HEK293 (cell line): Measurements from ENCODE around the gene B3GNT3.
"Not testable (repeated sequence)": the region's sequence is repeated elsewhere in the genome, so short reads cannot be mapped to it uniquely, and the experiment has no call there.

Experiments
- CTCF ChIA-PET: fragments of 350-600 bp; formaldehyde crosslinking; extraction: SDS; loops from one replicate; lab custom pipeline; 2021; ENCODE audit warnings: antibody characterized with exemption; lab: Yijun Ruan, JAX
- POLR2A ChIA-PET: fragments of 300-600 bp; formaldehyde crosslinking; extraction: SDS; loops from one replicate; lab custom pipeline; 2020; ENCODE audit warnings: antibody characterized with exemption, inconsistent platforms; lab: Yijun Ruan, JAX
- H3K27ac ChIP-seq: fragments of 200-500 bp; sonication (Bioruptor generic); 2 replicates; pipeline ENCODE4 v1.5.1; 2014; ENCODE audit warnings: low read depth, low read length, control low read depth, inconsistent platforms; ENCODE audit errors: extremely low read depth
- H3K36me3 ChIP-seq, 2 experiments: fragments of 200-500 bp in 1 of 2; sonication (Bioruptor generic) in 1 of 2; 1 replicate in 1 of 2; 2 replicates in 1 of 2; pipeline ENCODE4 v1.5.1; 2014 to 2017; ENCODE audit warnings: inconsistent platforms in 2 of 2, low read length in 2 of 2; ENCODE audit not compliant: control insufficient read depth in 2 of 2, insufficient read depth in 1 of 2
- H3K4me1 ChIP-seq: fragments of 200-500 bp; sonication (Bioruptor generic); 2 replicates; pipeline ENCODE4 v1.5.1; 2014; ENCODE audit warnings: mild to moderate bottlenecking, low read length, inconsistent platforms; ENCODE audit not compliant: control insufficient read depth, insufficient read depth
- H3K4me3 ChIP-seq: 2 replicates; pipeline ENCODE4 v1.5.1; 2011; ENCODE audit warnings: low read depth, mild to moderate bottlenecking, control low read depth, low read length, moderate library complexity
- H3K9me3 ChIP-seq: fragments of 200-500 bp; sonication (Bioruptor generic); 2 replicates; pipeline ENCODE4 v1.5.1; 2014; ENCODE audit warnings: low read depth, low read length, inconsistent platforms; ENCODE audit not compliant: control insufficient read depth, insufficient read depth
- BCL11A ChIP-seq: fragments of 450-650 bp; formaldehyde crosslinking; IDR thresholded peaks from 2 replicates; pipeline ENCODE4 v1.5.1; 2016; ENCODE audit warnings: low read depth, missing biosample characterization, missing genetic modification characterization
- BCL11B ChIP-seq: fragments of 450-650 bp; formaldehyde crosslinking; IDR thresholded peaks from 2 replicates; pipeline ENCODE4 v1.5.1; 2016; ENCODE audit warnings: low read depth, missing biosample characterization, missing genetic modification characterization
- CTCF ChIP-seq: fragments of 450-650 bp; formaldehyde crosslinking; IDR thresholded peaks from 2 replicates; pipeline ENCODE4 v1.5.1; 2016; ENCODE audit warnings: missing biosample characterization, missing genetic modification characterization
- EGR2 ChIP-seq: fragments of 450-650 bp; formaldehyde crosslinking; IDR thresholded peaks from 2 replicates; pipeline ENCODE4 v1.5.1; 2016; ENCODE audit warnings: low read depth, missing biosample characterization, missing genetic modification characterization
- GLIS1 ChIP-seq: fragments of 450-650 bp; formaldehyde crosslinking; IDR thresholded peaks from 2 replicates; pipeline ENCODE4 v1.5.1; 2016; ENCODE audit warnings: missing biosample characterization, missing genetic modification characterization
- HIC1 ChIP-seq: fragments of 450-650 bp; formaldehyde crosslinking; IDR thresholded peaks from 2 replicates; pipeline ENCODE4 v1.5.1; 2016; ENCODE audit warnings: missing biosample characterization, missing genetic modification characterization
- REST ChIP-seq: fragments of 450-650 bp; formaldehyde crosslinking; IDR thresholded peaks from 2 replicates; pipeline ENCODE4 v1.5.1; 2016; ENCODE audit warnings: missing biosample characterization, missing genetic modification characterization
- SCRT1 ChIP-seq: fragments of 450-650 bp; formaldehyde crosslinking; IDR thresholded peaks from 2 replicates; pipeline ENCODE4 v1.5.1; 2016; ENCODE audit warnings: missing biosample characterization, missing genetic modification characterization, borderline replicate concordance
- SCRT2 ChIP-seq: fragments of 450-650 bp; formaldehyde crosslinking; IDR thresholded peaks from 2 replicates; pipeline ENCODE4 v1.5.1; 2016; ENCODE audit warnings: missing biosample characterization, missing genetic modification characterization
- SP7 ChIP-seq: fragments of 450-650 bp; formaldehyde crosslinking; IDR thresholded peaks from 2 replicates; pipeline ENCODE4 v1.5.1; 2016; ENCODE audit warnings: missing biosample characterization, missing genetic modification characterization
- ZBTB17 ChIP-seq: fragments of 450-650 bp; formaldehyde crosslinking; IDR thresholded peaks from 2 replicates; pipeline ENCODE4 v1.5.1; 2016; ENCODE audit warnings: missing biosample characterization, missing genetic modification characterization
- ZNF2 ChIP-seq: fragments of 450-650 bp; formaldehyde crosslinking; IDR thresholded peaks from 2 replicates; pipeline ENCODE4 v1.5.1; 2016; ENCODE audit warnings: missing biosample characterization, missing genetic modification characterization
- ZNF221 ChIP-seq: fragments of 450-650 bp; formaldehyde crosslinking; IDR thresholded peaks from 2 replicates; pipeline ENCODE4 v1.5.1; 2017; ENCODE audit warnings: missing biosample characterization, missing genetic modification characterization, borderline replicate concordance
- ZNF341 ChIP-seq: fragments of 450-650 bp; formaldehyde crosslinking; IDR thresholded peaks from 2 replicates; pipeline ENCODE4; 2016; ENCODE audit warnings: low read depth, missing biosample characterization, missing genetic modification characterization
- ZNF37A ChIP-seq: fragments of 450-650 bp; IDR thresholded peaks from 2 replicates; pipeline ENCODE4 v1.5.1; 2018; ENCODE audit warnings: missing biosample characterization, missing genetic modification characterization
- ZNF449 ChIP-seq: fragments of 450-650 bp; formaldehyde crosslinking; IDR thresholded peaks from 2 replicates; pipeline ENCODE4 v1.5.1; 2017; ENCODE audit warnings: missing biosample characterization, mild to moderate bottlenecking, missing genetic modification characterization, moderate library complexity
- ZNF561 ChIP-seq: fragments of 450-650 bp; IDR thresholded peaks from 2 replicates; pipeline ENCODE4 v1.5.1; 2018; ENCODE audit warnings: missing biosample characterization, missing genetic modification characterization, borderline replicate concordance
- ZNF580 ChIP-seq: fragments of 450-650 bp; formaldehyde crosslinking; IDR thresholded peaks from 2 replicates; pipeline ENCODE4 v1.5.1; 2016; ENCODE audit warnings: missing biosample characterization, missing genetic modification characterization
- ZNF76 ChIP-seq: fragments of 450-650 bp; formaldehyde crosslinking; IDR thresholded peaks from 2 replicates; pipeline ENCODE4; 2016; ENCODE audit warnings: low read depth, missing biosample characterization, missing genetic modification characterization, borderline replicate concordance
- ZNF768 ChIP-seq: fragments of 450-650 bp; formaldehyde crosslinking; IDR thresholded peaks from 2 replicates; pipeline ENCODE4 v1.5.1; 2018; ENCODE audit warnings: missing biosample characterization, mild to moderate bottlenecking, missing genetic modification characterization

B3GNT3 gene

GRCh38 chr19:17780781-17781180 lies 14.2 kb upstream of the B3GNT3 start:
- peak; percentile 86; the same call in 1 of the 2 replicates for TF ChIP-seq ZNF580 (tag by site-specific recombination)
- no peak for TF ChIP-seq ZNF76 (tag by site-specific recombination)
- TF ChIP-seq ZNF2 (tag by site-specific recombination) = no peak
- TF ChIP-seq ZNF561 (tag by site-specific recombination) = no peak
- TF ChIP-seq, all 188 proteins: peak for 1
- ChIA-PET POLR2A (no interaction called here), CTCF (interaction anchor here (0.6 to 1.4 kb wide), 2 partner anchors 22 to 75 kb away, joined by 3 to 4 read pairs; no protein-coding TSS in a partner anchor)
- no peak overlapping the region for H3K27ac ChIP-seq
- H3K4me1 ChIP-seq = no peaks in the 10 kb centered on the region
- H3K4me3 ChIP-seq = no peak overlapping the region
- no peaks in the 10 kb centered on the region for H3K9me3 ChIP-seq
- H3K36me3 ChIP-seq = no peaks in the 10 kb centered on the region

GRCh38 chr19:17783721-17784120 lies 11.2 kb upstream of the B3GNT3 start:
- TF ChIP-seq BCL11B (0 out of 2 replicates have a peak, but pooled peaks have one; percentile 11), ZNF768 (tag by site-specific recombination) (peak; percentile 94; the same call in 1 of the 2 replicates), ZNF449 (tag by site-specific recombination) (0 out of 2 replicates have a peak, but pooled peaks have one; percentile 37)
- H3K4me1 ChIP-seq, H3K36me3 ChIP-seq, H3K27ac ChIP-seq, H3K9me3 ChIP-seq, H3K4me3 ChIP-seq: not testable (repeated sequence)
- ChIA-PET POLR2A (interaction anchor here (0.7 kb wide), 1 partner anchor 35 kb away, joined by 3 read pairs; no protein-coding TSS in a partner anchor), CTCF (interaction anchor here (0.5 to 3.2 kb wide), 13 partner anchors 9 to 1036 kb away, joined by 3 to 12 read pairs (median 5); partner anchors contain the start of gene RPL18A)

- Histone ChIP-seq H3K4me1 (no peaks in the 10 kb centered on the region), H3K9me3 (no peaks in the 10 kb centered on the region), H3K27ac (no peak overlapping the region), H3K4me3 (no peak overlapping the region), H3K36me3 (no peaks in the 10 kb centered on the region)
- ChIA-PET CTCF (interaction anchor here (0.5 to 3.2 kb wide), 20 partner anchors 10 to 1037 kb away, joined by 3 to 12 read pairs (median 4); partner anchors contain the start of gene RPL18A), POLR2A (no interaction called here)
- TF ChIP-seq SCRT1 (tag by site-specific recombination) (0 out of 2 replicates have a peak, but pooled peaks have one; percentile 20), ZNF37A (no peak), EGR2 (tag by site-specific recombination) (peak; percentile 86), SCRT2 (tag by site-specific recombination) (peak; percentile 68), GLIS1 (tag by site-specific recombination) (peak; percentile 74), ZBTB17 (peak; percentile 83; the same call in 1 of the 2 replicates), REST (tag by site-specific recombination) (no peak), ZNF221 (tag by site-specific recombination) (no peak), SP7 (tag by site-specific recombination) (peak; percentile 39; the same call in 1 of the 2 replicates), BCL11A (tag by site-specific recombination) (no peak), HIC1 (tag by site-specific recombination) (0 out of 2 replicates have a peak, but pooled peaks have one; percentile 16), ZNF341 (tag by site-specific recombination) (peak; percentile 81), CTCF (tag by site-specific recombination) (peak; percentile 79)
Measured at GRCh38 chr19:17784201-17785008, 10.5 kb upstream of the B3GNT3 start.
